Measurements from ENCODE around the gene RAI2.

The RAI2 gene

GRCh38 chrX:17860811-17861488 lies at the start of gene RAI2:
Gene RAI2 (minus strand): TSS chrX:17861298. CDS start chrX:17802010, 59,288 bp downstream.
- no peak for DNase-seq (ENCODE audit: low spot score)

- DNase-seq (ENCODE audit: low spot score), result no peak
Measured at GRCh38 chrX:17888421-17888820, 27.3 kb upstream of the RAI2 start.

- no peak for DNase-seq (ENCODE audit: low spot score)
Measured at GRCh38 chrX:17882680-17883079, 21.6 kb upstream of the RAI2 start.

- no peak for DNase-seq (ENCODE audit: low spot score)
Measured at GRCh38 chrX:17878028-17878670, 17.1 kb upstream of the RAI2 start.

GRCh38 chrX:17876135-17876534 lies 15.0 kb upstream of the RAI2 start:
- no peak for DNase-seq (ENCODE audit: low spot score)

GRCh38 chrX:17869580-17869979 lies 8.5 kb upstream of the RAI2 start:
- no peak for DNase-seq (ENCODE audit: low spot score)

GRCh38 chrX:17861489-17862011 lies 452 bp upstream of the RAI2 start:
- DNase-seq (ENCODE audit: low spot score), result no peak

- DNase-seq (ENCODE audit: low spot score), result no peak
Measured at GRCh38 chrX:17860179-17860780, 818 bp downstream of the RAI2 start.

- DNase-seq (ENCODE audit: low spot score), result no peak
Measured at GRCh38 chrX:17859609-17860178, 1.4 kb downstream of the RAI2 start.

- no peak for DNase-seq (ENCODE audit: low spot score)
Measured at GRCh38 chrX:17854531-17854930, 6.6 kb downstream of the RAI2 start.

GRCh38 chrX:17854069-17854468 lies 7.0 kb downstream of the RAI2 start:
- DNase-seq (ENCODE audit: low spot score), result no peak

GRCh38 chrX:17851874-17852273 lies 9.2 kb downstream of the RAI2 start:
- no peak for DNase-seq (ENCODE audit: low spot score)

GRCh38 chrX:17848545-17849265 lies 12.4 kb downstream of the RAI2 start:
- no peak for DNase-seq (ENCODE audit: low spot score)

- no peak for DNase-seq (ENCODE audit: low spot score)
Measured at GRCh38 chrX:17846045-17846444, 15.1 kb downstream of the RAI2 start.

GRCh38 chrX:17844236-17844635 lies 16.9 kb downstream of the RAI2 start:
- DNase-seq (ENCODE audit: low spot score), result no peak

GRCh38 chrX:17842769-17843525 lies 18.2 kb downstream of the RAI2 start:
- no peak for DNase-seq (ENCODE audit: low spot score)

GRCh38 chrX:17839269-17839668 lies 21.8 kb downstream of the RAI2 start:
- no peak for DNase-seq (ENCODE audit: low spot score)

- DNase-seq (ENCODE audit: low spot score), result no peak
Measured at GRCh38 chrX:17836830-17837229, 24.3 kb downstream of the RAI2 start.

GRCh38 chrX:17833954-17834353 lies 27.1 kb downstream of the RAI2 start:
- DNase-seq (ENCODE audit: low spot score), result no peak

- no peak for DNase-seq (ENCODE audit: low spot score)
Measured at GRCh38 chrX:17831255-17831654, 29.8 kb downstream of the RAI2 start.

- no peak for DNase-seq (ENCODE audit: low spot score)
Measured at GRCh38 chrX:17830211-17830610, 30.9 kb downstream of the RAI2 start.

Data from pons (tissue), 1 donor.